NCI-H187 (cell line): ENCODE data around the gene RAB24.
"Not testable (repeated sequence)": the region's sequence is repeated elsewhere in the genome, so short reads cannot be mapped to it uniquely, and the experiment has no call there.

ENCODE experiments used
- DNase-seq, 2 experiments: peaks; one replicate each; lab custom pipeline; 2025; lab: John Stamatoyannopoulos, UW

The RAB24 gene

DNA sequence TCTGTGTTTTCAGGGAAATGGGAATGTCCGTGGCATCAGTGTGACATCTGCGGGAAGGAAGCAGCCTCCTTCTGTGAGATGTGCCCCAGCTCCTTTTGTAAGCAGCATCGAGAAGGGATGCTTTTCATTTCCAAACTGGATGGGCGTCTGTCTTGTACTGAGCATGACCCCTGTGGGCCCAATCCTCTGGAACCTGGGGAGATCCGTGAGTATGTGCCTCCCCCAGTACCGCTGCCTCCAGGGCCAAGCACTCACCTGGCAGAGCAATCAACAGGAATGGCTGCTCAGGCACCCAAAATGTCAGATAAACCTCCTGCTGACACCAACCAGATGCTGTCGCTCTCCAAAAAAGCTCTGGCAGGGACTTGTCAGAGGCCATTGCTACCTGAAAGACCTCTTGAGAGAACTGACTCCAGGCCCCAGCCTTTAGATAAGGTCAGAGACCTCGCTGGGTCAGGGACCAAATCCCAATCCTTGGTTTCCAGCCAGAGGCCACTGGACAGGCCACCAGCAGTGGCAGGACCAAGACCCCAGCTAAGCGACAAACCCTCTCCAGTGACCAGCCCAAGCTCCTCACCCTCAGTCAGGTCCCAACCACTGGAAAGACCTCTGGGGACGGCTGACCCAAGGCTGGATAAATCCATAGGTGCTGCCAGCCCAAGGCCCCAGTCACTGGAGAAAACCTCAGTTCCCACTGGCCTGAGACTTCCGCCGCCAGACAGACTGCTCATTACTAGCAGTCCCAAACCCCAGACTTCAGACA is 9.5 kb downstream of the RAB24 start:
- no peak for DNase-seq

DNA sequence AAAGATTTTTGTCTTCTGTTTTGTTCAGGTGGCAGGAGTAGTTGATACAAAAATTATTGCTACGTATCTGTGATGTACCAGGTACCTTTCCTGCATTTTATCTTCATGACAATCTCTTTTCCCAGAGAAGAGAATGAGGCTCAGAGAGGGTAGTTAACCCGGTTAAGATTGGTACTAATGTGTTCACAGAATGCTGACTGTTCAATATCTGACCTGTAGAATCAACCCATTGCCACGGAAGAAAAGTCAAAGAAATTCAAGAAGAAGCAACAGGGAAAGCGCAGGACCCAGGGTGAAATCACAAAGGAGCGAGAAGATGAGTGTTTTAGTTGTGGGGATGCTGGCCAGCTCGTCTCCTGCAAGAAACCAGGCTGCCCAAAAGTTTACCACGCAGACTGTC is 11.8 kb downstream of the RAB24 start:
- no peak for DNase-seq

DNA sequence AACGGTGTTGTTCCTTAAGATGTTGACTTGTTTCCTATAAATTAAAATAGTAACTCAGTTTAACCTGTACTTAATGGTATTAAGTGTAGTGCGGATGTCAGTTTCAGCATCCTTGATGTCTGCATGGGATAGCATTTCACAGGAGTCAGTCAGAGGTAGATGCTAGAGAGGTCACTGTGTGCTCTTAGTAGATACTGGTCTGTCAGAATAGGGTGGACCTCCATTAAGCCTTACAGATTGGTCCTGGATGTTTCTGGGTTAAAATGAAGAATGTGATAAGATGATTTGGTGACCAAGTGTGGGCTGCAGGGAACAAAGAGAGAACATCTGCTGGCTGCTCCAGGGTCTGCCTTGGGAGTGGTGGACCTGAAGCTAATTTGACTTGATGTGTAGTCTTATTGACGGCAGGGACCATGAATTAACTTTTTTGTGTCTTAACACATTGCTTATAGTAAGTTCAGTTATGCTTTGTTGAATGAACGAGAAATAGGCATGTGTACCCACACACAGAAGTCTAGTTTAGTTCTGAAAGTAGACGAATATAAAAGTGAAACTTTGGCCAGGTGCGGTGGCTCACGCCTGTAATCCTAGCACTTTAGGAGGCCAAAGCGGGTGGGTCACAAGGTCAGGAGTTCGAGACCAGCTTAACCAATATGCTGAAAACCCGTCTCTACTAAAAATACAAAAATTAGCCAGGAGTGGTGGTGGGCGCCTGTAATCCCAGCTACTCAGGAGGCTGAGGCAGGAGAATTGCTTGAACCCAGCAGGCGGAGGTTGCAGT is 12.5 kb downstream of the RAB24 start:
- no peak for DNase-seq

DNA sequence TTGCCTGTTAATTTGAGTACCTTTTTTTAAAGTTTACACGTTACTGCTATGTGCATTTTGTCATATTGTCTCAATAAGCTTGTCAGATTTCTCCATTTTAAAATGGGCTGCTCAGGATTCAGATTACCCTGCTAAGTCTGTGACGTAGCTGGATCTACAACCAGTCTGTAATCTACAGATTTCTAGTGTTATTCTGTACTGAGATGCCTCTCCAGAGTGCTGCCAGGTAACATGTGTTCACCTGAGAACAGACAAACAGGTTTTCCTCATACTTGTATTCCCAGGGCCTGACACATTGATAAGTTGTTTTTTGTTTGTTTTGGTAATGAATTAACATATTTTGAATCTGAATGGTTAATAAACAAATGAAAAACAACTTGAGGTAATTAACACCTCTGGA is 15.3 kb downstream of the RAB24 start:
- no peak for DNase-seq

DNA sequence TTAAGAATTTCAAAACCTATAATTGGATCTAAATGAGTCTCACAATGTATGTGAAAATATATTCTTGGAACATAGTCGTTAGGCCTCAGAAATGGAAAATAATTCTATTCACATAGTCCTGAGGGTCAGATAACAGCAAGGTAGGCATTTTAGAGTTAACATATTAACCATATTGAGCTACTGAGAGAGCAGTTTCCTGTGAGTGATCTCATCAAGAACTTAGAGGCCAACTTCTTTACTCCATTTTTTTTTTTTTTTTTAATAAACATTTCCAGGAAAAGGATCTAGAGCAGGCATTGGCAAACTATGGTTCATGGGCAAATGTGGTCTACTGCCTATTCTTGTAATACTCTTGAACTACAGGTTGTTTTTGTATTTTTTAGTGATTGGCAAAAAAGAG is 26.6 kb downstream of the RAB24 start:
- no peak for DNase-seq

DNA sequence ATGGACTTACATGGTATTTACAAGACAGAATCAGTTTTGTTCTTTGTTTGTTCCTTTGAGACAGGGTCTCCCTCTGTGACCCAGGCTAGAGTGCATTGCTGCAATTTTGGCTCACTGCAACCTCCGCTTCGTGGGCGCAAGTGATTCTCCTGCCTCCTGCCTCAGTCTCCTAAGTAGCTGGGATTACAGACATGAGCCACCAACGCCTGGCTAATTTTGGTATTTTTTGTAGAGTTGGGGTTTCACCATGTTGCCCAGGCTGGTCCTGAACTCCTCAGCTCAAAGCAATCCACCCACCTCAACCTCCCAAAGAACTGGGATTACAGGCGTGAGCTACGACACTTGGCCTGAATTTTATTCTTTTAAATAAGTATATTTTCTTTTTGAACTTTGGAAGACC is 27.6 kb downstream of the RAB24 start:
- DNase-seq = no peak

DNA sequence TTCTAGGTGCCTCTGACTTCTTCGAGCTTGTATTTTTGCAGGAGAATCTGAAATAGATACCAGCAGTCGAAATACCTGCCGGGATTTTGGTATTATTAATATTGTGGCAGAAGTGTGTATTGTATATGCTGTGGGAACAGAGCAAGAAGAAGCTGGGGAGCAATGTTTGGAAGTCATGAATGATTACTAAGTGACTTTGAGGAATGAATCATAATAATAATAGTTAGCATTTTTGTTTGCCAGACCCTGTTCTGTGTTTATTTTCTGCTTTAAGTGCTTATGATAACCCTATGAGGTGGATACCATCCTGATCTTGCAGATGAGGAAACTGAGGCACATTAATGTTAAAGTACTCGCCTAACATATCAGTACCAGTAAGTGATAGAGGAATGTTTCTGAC is 32.4 kb downstream of the RAB24 start:
- DNase-seq = no peak

DNA sequence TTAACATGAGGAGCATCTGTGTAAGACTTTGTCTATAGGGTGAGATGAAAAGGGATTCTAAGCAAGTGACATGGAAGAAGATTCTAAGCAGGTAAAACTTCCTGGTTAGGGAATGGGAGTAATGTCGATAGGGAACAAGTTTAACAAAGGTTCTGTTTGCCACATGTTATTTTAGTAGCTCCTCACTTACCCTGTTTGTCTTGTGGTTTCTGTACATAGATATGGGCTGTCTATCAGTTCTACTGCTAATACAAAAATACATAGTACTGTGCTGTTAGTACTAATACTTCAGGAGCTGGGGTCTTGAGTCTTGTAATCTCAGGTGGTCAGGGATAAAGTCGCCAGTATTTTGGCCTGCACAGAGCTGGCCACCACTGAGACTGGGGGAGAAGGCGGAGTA is 32.9 kb downstream of the RAB24 start:
- DNase-seq = no peak

DNA sequence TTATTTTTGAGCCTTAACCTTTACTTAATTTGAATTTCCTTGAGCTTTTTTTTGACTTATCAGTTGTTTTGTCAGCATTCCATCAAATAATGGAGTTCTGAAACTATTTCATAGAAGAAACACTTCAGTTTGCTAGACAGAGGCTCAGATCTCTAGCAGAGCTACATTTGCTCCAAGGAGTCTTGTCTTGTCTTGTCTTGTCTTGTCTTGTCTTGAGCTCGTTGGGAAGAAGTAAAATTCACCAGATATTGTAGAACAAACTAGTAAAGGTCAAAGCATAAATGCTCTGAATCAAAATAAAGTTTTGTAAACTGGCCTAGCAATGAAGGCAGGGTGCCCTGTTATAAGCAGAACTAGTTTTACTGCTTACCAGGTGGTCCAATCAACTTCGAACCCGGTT is 33.5 kb downstream of the RAB24 start:
- DNase-seq = no peak

DNA sequence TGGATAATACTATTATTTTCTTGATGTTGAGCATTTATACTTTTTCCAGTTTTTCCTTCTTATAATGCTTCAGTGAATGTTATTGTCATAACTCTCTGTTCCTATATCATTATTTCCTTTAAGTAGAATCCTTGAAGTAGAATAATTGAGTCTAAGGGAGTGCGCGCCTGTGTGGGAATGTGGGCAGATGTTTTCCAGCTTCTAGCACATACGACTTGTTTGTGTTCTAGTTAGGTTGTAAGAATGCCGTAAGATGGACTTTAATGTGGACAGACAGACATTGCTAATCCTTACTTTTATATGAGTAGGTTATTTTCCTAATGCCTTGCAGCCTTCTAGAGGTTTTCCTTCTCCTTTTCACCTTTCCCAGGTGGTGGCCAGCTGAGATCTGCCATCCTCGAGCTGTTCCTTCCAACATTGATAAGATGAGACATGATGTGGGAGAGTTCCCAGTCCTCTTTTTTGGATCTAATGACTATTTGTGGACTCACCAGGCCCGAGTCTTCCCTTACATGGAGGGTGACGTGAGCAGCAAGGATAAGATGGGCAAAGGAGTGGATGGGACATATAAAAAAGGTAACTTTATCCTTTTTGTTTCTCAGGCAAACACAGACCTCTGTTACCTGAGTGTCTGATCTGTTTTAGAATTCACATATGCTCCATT is 34.2 kb downstream of the RAB24 start:
- no peak for DNase-seq

DNA sequence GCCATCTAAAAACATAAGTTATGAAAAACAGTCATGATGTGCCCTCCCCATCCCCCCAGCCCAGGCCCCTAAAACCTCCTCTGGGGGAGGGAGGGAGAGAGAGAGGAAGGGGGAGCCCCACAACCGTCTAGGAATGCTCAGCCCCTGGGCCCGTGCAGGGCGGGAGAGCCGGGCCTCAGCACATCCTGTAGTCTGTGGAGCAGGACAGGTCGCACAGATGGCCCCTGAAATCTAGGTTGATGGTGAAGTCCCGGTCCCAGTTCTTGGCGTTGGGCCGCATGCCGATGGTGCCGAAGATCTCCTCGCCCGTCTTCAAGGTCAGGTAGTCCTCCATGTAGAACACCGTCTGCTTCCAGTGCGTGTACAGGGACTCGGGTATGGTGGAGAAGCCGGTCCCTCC is 38.1 kb downstream of the RAB24 start:
- DNase-seq = no peak

DNA sequence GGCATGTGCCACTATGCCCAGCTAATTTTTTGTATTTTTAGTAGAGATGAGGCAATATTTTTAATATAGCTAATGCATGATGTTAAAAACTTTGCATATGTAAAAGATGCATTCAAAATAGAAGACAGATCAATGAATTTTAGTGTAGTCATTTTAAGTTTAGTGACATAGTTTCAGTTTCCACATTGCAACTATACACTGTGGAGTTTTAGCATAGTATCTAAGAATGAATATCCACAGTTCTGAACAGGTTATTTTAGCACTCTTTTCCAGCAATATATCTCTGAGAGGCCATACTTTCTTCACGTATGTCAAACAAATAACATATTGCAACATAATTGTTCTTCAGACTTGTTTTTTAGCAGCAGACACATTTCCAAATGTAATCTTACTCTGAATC is 39.3 kb downstream of the RAB24 start:
- DNase-seq = no peak

DNA sequence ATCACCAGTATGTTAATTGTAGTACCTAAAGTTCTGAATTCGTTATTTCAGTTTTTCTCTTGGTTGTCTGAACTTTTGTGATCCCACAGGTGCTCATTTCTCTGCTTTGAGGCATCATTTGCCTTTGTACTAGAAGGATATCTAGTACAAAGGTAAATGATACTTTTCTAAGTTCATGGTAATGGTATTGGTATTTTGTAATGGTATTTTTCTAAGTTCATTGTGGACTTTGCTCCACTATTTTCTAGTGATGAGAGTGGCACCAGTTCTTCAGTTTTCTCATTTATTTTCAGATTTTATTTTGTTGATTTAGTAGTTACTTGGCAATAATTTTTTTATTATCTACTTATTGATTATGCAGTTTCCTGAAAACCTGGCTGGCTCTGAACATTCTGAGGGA is 42.0 kb downstream of the RAB24 start:
- DNase-seq = no peak

DNA sequence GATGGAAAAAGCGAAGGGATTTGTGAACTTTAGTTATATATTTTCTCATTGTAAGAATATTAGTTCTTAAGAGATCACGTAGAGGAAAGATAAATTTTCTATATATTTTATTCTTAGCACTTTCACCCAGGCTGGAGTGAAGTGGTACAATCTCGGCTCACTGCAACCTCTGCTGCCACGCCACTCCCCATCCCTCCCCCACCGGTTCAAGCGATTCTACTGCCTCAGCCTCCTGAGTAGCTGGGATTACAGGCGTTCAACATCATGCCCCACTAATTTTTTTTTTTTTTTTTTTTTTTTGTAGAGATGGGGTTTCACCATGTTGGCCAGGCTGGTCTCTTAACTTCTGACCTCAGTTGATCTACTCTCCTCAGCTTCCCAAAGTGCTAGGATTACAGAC is 42.6 kb downstream of the RAB24 start:
- DNase-seq = no peak

DNA sequence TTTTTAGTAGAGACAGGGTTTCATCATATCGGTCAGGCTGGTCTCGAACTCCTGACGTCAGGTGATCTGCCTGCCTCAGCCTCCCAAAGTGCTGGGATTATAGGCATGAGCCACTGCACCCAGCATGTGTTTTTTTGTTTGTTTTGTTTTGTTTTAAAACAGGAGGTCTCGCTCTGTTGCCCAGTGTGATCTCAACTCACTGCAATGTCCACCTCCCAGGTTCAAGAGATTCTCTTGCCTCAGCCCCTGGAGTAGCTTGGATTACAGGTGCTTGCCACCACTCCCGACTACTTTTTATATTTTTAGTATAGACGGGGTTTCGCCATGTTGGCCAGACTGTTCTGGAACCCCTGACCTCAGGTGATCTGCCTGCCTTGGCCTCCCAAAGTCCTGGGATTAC is 44.8 kb downstream of the RAB24 start:
- DNase-seq = not testable (repeated sequence)

DNA sequence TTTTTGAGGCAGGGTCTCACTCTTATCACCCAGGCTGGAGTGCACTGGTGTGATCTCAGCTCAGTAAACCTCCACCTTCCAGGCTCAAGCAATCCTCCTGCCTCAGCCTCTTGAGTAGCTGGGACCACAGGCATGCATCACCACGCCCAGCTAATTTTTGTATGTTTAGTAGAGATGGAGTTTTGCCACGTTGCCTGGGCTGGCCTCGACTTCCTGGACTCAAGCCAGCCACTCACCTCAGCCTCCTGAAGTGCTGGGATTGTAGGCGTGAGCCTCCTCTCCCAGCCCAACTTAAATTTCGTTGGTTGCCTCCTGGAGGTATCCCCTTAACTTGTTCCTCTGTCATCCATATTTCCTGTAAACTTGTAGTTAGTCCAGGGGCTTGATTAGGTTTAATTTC is 47.2 kb downstream of the RAB24 start:
- DNase-seq = no peak

DNA sequence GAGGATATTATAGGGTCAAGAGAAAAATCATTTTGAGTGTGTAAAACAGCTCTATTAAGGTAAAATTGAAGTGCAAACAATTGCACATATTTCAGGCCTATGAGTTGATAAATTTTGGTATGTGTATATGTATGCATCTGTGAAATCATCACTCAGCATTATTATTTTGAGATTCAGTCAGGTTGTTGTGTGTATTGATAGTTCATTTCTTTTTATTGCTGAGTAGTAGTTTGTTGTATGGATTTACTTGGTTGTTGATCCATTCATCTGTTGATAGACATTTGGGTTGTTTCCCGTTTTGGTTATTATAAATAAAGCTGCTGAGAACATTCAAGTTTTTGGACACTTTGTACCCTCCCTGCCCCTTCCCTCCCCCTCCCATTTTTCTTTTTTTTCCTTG is 50.3 kb downstream of the RAB24 start:
- DNase-seq = no peak
